Measurements from ENCODE around the gene TSPAN14.

DNA sequence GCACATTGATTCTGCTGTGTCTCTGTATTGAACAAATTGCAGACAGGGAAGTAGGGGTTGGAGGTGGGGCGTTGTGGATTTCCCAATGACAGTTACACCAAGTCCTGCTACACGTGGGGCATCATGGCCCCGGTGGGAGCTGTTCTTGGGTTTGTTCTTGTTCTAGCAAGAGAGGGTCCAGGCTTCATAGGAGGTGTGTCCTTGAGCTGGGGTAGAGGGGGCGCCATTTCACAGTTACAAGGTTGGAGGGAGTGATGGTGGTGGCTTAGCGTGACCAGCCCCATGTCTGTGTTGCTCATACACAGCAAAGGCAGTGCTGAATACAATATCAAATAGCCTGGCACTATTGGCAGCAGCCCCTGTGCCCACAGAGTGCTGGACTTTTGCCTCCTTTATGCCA, 99.3 kb downstream of the TSPAN14 start:
- TF ChIP-seq, protein P1, sequence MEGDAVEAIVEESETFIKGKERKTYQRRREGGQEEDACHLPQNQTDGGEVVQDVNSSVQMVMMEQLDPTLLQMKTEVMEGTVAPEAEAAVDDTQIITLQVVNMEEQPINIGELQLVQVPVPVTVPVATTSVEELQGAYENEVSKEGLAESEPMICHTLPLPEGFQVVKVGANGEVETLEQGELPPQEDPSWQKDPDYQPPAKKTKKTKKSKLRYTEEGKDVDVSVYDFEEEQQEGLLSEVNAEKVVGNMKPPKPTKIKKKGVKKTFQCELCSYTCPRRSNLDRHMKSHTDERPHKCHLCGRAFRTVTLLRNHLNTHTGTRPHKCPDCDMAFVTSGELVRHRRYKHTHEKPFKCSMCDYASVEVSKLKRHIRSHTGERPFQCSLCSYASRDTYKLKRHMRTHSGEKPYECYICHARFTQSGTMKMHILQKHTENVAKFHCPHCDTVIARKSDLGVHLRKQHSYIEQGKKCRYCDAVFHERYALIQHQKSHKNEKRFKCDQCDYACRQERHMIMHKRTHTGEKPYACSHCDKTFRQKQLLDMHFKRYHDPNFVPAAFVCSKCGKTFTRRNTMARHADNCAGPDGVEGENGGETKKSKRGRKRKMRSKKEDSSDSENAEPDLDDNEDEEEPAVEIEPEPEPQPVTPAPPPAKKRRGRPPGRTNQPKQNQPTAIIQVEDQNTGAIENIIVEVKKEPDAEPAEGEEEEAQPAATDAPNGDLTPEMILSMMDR (IDR thresholded peaks at IDR 0.05; ENCODE audit: low read length) = no peak
- TF ChIP-seq EZH2 (IDR thresholded peaks at IDR 0.05; ENCODE audit: borderline replicate concordance, low read length) = no peak

Measured in OCI-LY1 (cell line).